ENCODE results near the gene SKIC8.

SKIC8 gene

GRCh38 chr15:78322243-78322642 is 22.8 kb upstream of the SKIC8 start:
- DNase-seq (ENCODE audit: low read depth in 2 of 2): no peak

DNA sequence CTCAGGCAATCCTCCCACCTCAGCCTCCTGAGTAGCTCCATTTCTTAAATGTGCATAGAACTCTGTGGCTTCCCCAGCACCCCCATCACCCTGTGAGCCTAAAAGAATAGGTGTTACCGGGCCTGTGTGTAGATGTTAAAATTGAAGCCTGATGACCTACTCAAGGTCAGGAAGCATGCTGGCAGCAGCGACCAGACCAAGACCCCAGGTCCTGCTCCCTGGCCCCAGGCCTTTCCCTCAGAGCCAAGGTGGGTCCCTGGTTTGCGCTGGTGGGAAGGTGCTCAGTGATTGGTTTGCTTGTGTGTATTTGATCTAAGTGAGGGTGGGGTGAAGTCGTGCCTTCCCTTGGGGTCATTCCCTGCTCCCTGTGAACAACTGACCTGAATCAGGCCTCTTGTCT is 22.4 kb upstream of the SKIC8 start:
- no peak for DNase-seq (ENCODE audit: low read depth in 2 of 2)

DNA sequence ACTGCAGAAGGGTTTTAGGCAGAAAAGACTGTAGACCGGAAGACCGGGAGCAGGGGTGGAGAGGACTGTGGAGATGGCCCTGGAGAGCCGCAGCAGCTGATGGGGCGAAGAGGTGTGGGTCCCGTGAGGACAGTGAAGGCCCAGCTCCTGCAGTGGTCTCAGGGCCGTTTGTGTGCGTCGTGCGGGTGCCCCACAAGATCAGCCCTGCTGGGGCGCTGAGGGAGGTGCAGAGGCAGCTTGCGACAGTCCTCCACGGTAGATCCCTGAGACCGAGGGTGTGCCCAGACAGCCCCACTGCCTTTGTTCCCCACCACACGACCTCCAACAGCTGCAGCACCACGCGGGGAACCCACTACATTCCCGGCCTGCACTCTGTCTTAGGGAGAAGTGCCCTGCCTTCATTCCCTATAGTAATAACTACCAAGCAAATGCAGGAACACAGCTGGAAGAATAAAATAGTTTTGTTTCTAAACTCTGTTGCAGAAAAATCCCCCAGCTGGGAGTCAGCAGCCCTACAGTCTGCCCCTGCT is 21.7 kb upstream of the SKIC8 start:
- DNase-seq (ENCODE audit: low read depth in 2 of 2): no peak

DNA sequence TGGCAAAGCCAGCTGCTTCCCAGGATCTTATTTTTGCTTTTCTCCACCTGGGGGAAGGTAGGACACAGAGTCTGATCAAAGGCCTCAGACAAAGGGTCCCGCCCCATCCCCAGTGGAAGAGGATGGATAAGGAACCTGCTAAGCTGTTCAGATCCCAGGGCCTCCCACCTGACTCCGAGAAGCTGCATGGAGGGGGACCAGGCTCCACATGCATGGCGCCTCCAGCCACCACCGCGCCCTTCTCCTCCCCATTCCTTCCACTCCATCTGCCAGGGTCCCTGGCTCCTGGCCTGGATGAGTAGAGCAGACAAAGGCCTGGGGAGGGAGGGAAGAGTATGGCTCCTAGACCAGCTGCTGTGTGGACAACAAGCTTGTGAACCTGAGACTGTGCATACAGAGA is 20.8 kb upstream of the SKIC8 start:
- DNase-seq (ENCODE audit: low read depth in 2 of 2): no peak

DNA sequence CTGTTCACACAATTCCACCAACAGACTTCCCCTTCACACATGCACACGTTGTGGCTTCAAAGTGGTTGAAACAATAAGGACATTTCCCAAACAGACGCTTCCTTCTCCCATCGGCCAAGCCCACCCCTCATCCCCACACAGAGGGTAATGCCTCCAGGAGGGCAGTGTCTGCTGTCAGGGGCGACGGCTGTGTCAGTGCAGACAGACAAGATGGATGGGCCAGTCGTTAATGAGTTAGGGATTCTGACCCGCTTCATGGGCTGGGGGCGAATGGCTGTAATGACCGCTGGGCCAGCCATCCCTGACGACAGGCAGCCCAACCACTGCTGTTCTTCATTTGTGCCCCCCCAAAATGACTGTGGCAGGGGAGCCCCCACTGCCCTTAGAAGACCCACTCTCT is 20.2 kb upstream of the SKIC8 start:
- DNase-seq (ENCODE audit: low read depth in 2 of 2): no peak

GRCh38 chr15:78317145-78317836 is 17.9 kb upstream of the SKIC8 start:
- DNase-seq (ENCODE audit: low read depth in 2 of 2): no peak

GRCh38 chr15:78316283-78317083 is 17.1 kb upstream of the SKIC8 start:
- DNase-seq (ENCODE audit: low read depth in 2 of 2): no peak

DNA sequence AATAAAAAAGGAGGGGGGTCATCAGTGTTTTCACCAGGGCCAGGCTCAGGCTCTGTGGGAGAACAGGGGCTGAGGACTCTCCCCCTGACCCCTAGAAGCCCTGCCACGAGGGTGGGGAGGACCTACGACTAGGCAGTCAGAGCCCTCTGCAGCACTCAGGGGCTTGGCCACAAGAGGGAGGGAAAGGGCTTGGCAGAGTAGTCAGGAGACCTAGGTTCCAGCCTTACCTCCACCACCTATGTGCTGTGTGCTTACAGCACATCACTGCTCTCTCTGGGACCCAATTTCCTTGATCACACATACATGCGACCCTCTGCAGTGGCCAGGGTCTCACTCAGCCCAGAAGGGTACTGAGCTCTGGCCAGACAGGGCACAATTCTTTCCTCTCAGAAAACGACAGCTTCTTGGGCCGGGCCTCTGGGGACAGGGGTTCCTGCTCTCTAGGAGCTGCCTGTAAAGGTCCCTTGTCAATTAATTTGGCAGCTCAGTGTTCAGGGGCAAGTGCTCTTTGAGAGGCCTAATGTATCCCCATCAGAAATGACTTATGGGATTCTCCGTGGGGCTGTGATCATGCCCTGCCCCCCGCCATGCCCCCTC is 16.4 kb upstream of the SKIC8 start:
- DNase-seq (ENCODE audit: low read depth in 2 of 2): no peak

- DNase-seq (ENCODE audit: low read depth in 2 of 2): no peak
These were observed 14.8 kb upstream of the SKIC8 start for GRCh38 chr15:78314181-78314581.

- no peak for DNase-seq (ENCODE audit: low read depth in 2 of 2)
These were observed 14.0 kb upstream of the SKIC8 start for GRCh38 chr15:78313383-78313782.

DNA sequence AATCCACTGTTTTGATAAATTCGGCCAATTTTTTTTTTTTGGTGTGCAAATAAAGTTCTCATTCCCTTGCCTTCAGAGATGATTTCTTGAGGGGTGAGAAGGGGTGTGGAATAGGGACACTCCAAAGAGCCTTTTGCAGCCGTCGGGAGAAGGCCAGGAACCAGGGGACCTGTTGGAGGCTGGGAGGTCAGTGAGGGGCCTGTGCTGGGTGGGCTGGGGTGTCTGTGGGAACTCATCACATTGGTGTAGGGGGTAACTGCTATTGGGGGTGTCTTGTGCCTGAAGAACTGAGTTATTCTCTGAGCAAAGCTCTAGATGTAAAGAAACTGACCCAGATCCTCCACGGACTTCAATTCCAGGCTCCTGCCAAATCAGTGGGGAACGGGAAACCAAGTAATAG is 13.5 kb upstream of the SKIC8 start:
- DNase-seq (ENCODE audit: low read depth in 2 of 2): no peak

GRCh38 chr15:78312536-78312935 is 13.1 kb upstream of the SKIC8 start:
- no peak for DNase-seq (ENCODE audit: low read depth in 2 of 2)

GRCh38 chr15:78311292-78311691 is 11.9 kb upstream of the SKIC8 start:
- no peak for DNase-seq (ENCODE audit: low read depth in 2 of 2)

DNA sequence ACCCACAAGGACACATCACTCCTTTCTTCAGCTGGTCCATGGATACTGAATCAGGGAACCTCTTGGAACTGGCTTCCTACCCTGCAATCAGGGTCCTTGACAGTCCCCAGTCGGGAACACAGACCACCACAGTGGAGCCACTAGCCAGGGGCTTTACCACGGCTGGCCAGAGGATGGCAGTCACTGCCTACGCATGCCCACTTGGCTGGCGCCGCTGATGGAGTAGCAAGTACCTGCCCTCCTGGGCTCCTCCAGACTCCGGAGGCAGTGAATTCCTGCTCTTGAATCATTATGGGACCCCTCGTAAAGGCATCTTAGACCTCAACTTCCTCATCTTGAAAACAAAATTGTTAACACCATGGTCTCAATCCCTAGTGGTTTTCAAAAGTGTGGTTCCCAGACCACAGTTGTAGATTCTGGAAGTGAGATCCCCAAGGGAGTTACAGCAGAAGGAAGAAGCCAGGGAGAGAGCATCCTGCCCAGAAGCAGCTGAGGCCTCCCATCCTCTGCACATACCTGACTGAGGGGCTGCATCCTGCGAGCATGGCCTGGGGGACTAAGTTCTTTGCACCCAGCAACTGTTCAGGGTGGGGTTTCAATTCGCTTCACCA is 9.1 kb upstream of the SKIC8 start:
- DNase-seq (ENCODE audit: low read depth in 2 of 2): no peak

DNA sequence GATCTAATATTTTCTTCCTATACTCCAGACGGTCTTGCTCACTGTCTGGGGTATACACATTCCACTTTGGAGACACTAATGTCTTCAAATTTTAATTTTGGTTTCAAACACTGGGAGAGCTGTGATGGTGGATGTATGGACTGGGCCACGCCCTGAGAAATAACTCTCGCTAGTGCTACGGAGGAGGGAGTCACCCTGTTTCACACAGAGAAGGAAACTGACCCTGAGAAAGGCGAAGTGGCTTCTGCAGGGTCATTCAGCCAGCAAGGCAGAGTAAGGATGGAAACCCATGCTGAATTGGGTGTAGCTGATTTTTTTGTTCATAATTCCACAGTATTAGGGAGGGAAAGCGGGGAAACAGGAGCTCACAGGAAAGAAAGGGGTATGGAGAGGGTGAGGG is 8.6 kb upstream of the SKIC8 start:
- DNase-seq (ENCODE audit: low read depth in 2 of 2): no peak

DNA sequence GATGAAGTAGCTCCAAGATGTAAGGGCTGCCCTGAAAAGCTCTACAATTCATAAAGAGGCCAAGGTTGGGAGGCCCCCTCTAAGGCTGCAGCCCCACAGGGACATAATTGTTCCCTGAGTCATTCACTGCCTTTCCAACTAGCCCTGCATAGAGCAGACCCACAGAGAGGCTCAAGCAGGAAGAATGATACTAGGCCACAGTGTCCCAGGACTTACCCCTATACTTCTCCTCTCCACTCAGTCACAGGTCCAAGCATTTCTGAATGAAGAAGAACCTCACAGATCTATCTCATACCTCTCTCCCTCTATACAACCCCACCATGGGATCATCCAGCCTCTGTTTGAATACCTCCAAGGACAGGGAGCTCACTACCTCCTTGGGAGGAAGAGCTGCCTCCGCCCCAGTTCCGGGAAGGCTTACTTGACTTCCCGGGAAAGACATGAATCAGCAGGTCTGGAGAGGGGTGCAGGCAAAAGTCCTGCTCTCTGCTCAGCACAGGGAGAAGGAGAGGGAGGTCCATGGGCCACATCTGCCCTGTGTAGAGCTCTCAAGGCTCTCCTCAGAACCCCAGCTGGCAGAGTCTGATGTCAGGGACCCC is 6.9 kb upstream of the SKIC8 start:
- no peak for DNase-seq (ENCODE audit: low read depth in 2 of 2)

DNA sequence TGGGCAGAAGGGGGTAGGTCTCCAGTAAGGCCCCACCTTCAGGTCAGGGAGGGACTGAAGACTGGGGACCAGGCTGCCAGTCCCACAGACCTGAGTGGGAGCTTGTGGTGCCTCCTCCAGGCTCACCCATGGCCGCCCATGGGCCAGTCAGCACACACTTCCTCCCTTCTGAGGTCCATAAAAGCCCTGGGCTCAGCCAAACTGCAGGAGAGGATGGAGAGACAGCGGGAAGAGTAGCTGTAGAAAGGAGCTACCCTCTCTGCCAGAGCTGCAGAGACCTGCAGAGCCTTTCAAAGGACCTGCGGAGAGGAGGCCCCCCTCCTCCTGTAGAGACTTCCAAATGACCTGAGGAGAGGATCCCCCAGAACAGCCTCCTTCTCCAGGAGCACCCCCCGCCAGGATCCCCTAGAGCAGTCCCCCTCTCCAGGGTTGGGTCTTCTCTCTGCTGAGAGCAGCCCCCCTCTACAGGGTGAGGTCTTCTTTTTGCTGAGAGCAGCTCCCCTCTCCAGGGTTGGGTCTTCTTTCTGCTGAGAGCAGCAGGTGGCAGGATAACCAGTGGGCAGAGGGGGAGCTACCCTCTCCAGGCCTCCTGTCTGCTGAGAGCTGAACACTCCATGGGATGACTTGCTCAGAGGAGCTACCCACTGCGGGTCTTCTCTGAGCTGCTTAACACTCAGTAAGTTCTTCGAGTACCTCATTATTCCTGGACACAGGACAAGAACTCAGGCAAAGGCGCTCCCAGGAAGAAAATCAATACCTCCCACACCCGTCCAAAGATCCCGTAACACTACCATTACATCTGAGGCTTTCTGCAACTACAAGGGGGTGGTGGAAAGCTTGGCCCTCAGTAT is 5.0 kb upstream of the SKIC8 start:
- no peak for DNase-seq (ENCODE audit: low read depth in 2 of 2)

GRCh38 chr15:78302579-78303312 is 3.3 kb upstream of the SKIC8 start:
- no peak for DNase-seq (ENCODE audit: low read depth in 2 of 2)

- DNase-seq (ENCODE audit: low read depth in 2 of 2): no peak
These were observed 2.4 kb upstream of the SKIC8 start for GRCh38 chr15:78301828-78302227.

DNA sequence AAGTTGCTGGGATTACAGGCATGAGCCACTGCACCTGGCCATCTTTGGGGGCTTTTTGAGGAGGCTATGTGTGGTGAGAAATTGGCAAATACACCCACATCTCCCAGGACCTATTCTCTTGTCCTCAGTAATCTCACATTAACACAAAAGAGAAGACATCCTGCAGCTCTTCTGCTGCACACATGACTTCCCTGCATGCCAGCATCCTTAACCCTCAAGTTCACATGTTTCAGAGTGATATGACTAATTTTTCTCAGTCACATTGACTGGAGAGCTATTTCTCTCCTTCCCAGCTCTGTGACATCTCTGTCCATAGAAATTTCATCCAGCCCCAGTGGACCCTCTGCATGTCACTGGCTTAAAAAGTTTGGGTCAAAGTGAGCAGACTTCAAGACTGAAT is 1.9 kb upstream of the SKIC8 start:
- no peak for DNase-seq (ENCODE audit: low read depth in 2 of 2)

Data from stimulated activated CD8-positive, alpha-beta memory T cell treated with anti-CD3 and anti-CD28 coated beads, Interleukin-7, amount 100 ng/mL, for 4 hours (primary cell).